HG03039 (cell line): ENCODE data around the gene CBLIF.
"Not testable (repeated sequence)": the region's sequence is repeated elsewhere in the genome, so short reads cannot be mapped to it uniquely, and the experiment has no call there.

Experiments used
- ATAC-seq: cut with Tn5 transposase; IDR thresholded peaks from one replicate; pipeline ENCODE4 v1.9.1; 2021; ENCODE audit warnings: mild to moderate bottlenecking, moderate library complexity; ENCODE audit not compliant: unreplicated experiment

Gene CBLIF

GRCh38 chr11:59845399-59845798, at the start of gene CBLIF:
CBLIF (minus strand) TSS chr11:59845499; CDS start chr11:59845453, 46 bp downstream.
- no peak for ATAC-seq

GRCh38 chr11:59894616-59895015, 49.3 kb upstream of the CBLIF start:
- ATAC-seq = no peak

GRCh38 chr11:59891781-59892181, 46.5 kb upstream of the CBLIF start:
- no peak for ATAC-seq

GRCh38 chr11:59887156-59887555, 41.9 kb upstream of the CBLIF start:
- not testable (repeated sequence) for ATAC-seq

GRCh38 chr11:59883597-59883996, 38.3 kb upstream of the CBLIF start:
- ATAC-seq = no peak

GRCh38 chr11:59879567-59879966, 34.3 kb upstream of the CBLIF start:
- no peak for ATAC-seq

GRCh38 chr11:59878575-59878974, 33.3 kb upstream of the CBLIF start, which contains the start of gene OOSP3:
OOSP3 (plus strand) TSS chr11:59878782; CDS start chr11:59878809, 27 bp downstream.
- no peak for ATAC-seq

GRCh38 chr11:59877784-59878183, 32.5 kb upstream of the CBLIF start:
- no peak for ATAC-seq

- no peak for ATAC-seq
These were observed 32.0 kb upstream of the CBLIF start for GRCh38 chr11:59877325-59877724.

GRCh38 chr11:59875856-59876519, 30.7 kb upstream of the CBLIF start:
- ATAC-seq = no peak

- no peak for ATAC-seq
These were observed 26.8 kb upstream of the CBLIF start for GRCh38 chr11:59872076-59872475.

- no peak for ATAC-seq
These were observed 22.6 kb upstream of the CBLIF start for GRCh38 chr11:59867946-59868345.

GRCh38 chr11:59866836-59867235, 21.5 kb upstream of the CBLIF start:
- ATAC-seq = no peak

- ATAC-seq = no peak
These were observed 21.1 kb upstream of the CBLIF start, which contains the start of gene TCN1 for GRCh38 chr11:59866397-59866796. TCN1 (minus strand) TSS chr11:59866487; CDS start chr11:59866470, 17 bp downstream.

- ATAC-seq = no peak
These were observed 19.7 kb upstream of the CBLIF start for GRCh38 chr11:59865031-59865430.

- no peak for ATAC-seq
These were observed 17.0 kb upstream of the CBLIF start for GRCh38 chr11:59862252-59862651.

GRCh38 chr11:59859673-59860072, 14.4 kb upstream of the CBLIF start:
- no peak for ATAC-seq

- ATAC-seq = no peak
These were observed 12.4 kb upstream of the CBLIF start for GRCh38 chr11:59857439-59858434.

GRCh38 chr11:59854871-59855270, 9.6 kb upstream of the CBLIF start:
- no peak for ATAC-seq

GRCh38 chr11:59851416-59851815, 6.1 kb upstream of the CBLIF start:
- not testable (repeated sequence) for ATAC-seq

GRCh38 chr11:59849551-59849950, 4.3 kb upstream of the CBLIF start:
- not testable (repeated sequence) for ATAC-seq

GRCh38 chr11:59849129-59849528, 3.8 kb upstream of the CBLIF start:
- no peak for ATAC-seq
